ENCODE results near the gene WBP11. TPM values are rescaled to one million over a fixed set of nuclear protein-coding genes. Genes with fewer than 3 reads are reported as not detected.

Gene WBP11
- total RNA-seq, 1 experiment from 2014 or later, result 47.3 TPM

- Histone ChIP-seq H3K4me1 (ENCODE audit: control insufficient read depth, insufficient read depth, low read length) (no peaks in the 10 kb centered on the region), H3K27me3 (ENCODE audit: control insufficient read depth, insufficient read depth, low read length) (no peaks in the 10 kb centered on the region), H3K36me3 (ENCODE audit: control insufficient read depth, insufficient read depth, low read length) (no peaks in the 10 kb centered on the region), H3K9me3 (ENCODE audit: control insufficient read depth, insufficient read depth, low read depth, low read length) (no peaks in the 10 kb centered on the region), H3K27ac (ENCODE audit: low read length) (no peak overlapping the region), H3K4me3 (ENCODE audit: low read depth in 2 of 2, low read length in 2 of 2) (no peak overlapping the region)
- ChIA-PET CTCF (no interaction called here), POLR2A (no interaction called here)
- in situ Hi-C loops (cut with HindIII; ENCODE audit: low pct_unique_long_range_greater_than_20kb, low sequenced_read_pairs), result no loop called here
- intact Hi-C loops (cut with micrococcal nuclease; ENCODE audit: unreplicated experiment), result no loop called here
- no TSS peak for BruUV-seq (replicated peaks)
- ATAC-seq, result no peak
- no peak for DNase-seq (ENCODE audit: low read depth, low spot score)
- TF ChIP-seq SIN3A (IDR thresholded peaks at IDR 0.05; ENCODE audit: borderline replicate concordance, insufficient read depth, low read depth, low read length) (no peak), REST (IDR thresholded peaks at IDR 0.05; ENCODE audit: insufficient read depth in 1 of 2, low read depth in 2 of 2, low read length in 1 of 2) (no peak)
Measured at GRCh38 chr12:14824012-14824634, 20.8 kb upstream of the WBP11 start.

GRCh38 chr12:14814014-14814413 is 10.7 kb upstream of the WBP11 start, which contains the start of gene SMCO3:
SMCO3 (minus strand) TSS chr12:14814182; CDS start chr12:14806680, 7,502 bp downstream.
- intact Hi-C loops (cut with micrococcal nuclease; ENCODE audit: unreplicated experiment) (no loop called here), in situ Hi-C loops (cut with HindIII; ENCODE audit: low pct_unique_long_range_greater_than_20kb, low sequenced_read_pairs) (no loop called here)
- no peak for DNase-seq (ENCODE audit: low read depth, low spot score)
- no TSS peak for BruUV-seq (replicated peaks)
- Histone ChIP-seq H3K27ac (ENCODE audit: low read length) (no peak within 1 kb of the TSS), H3K4me3 (ENCODE audit: low read depth in 2 of 2, low read length in 2 of 2) (no peak within 1 kb of the TSS), H3K4me1 (ENCODE audit: control insufficient read depth, insufficient read depth, low read length) (no peaks in the 10 kb centered on the region), H3K27me3 (ENCODE audit: control insufficient read depth, insufficient read depth, low read length) (no peaks in the 10 kb centered on the region), H3K9me3 (ENCODE audit: control insufficient read depth, insufficient read depth, low read depth, low read length) (no peaks in the 10 kb centered on the region), H3K36me3 (ENCODE audit: control insufficient read depth, insufficient read depth, low read length) (no peaks in the 10 kb centered on the region)
- POLR2A ChIA-PET, result no interaction called here
- TF ChIP-seq CTCF (IDR thresholded peaks at IDR 0.05), result no peak
- no peak for TF ChIP-seq REST (IDR thresholded peaks at IDR 0.05; ENCODE audit: insufficient read depth in 1 of 2, low read depth in 2 of 2, low read length in 1 of 2)
- CTCF ChIA-PET, result no interaction called here
- ATAC-seq, result no peak

Measured in Panc1 (cell line).